GM12878 (cell line): ENCODE results near the gene PROP1.

ENCODE experiments used
- FOXM1 ChIP-seq: IDR thresholded peaks from 2 replicates; pipeline ENCODE4 v1.6.1; 2012; ENCODE audit warnings: low read depth, mild to moderate bottlenecking, inconsistent platforms, low read length, moderate library complexity
- PAX5 ChIP-seq: IDR thresholded peaks from 2 replicates; pipeline ENCODE4 v1.6.1; 2011; ENCODE audit warnings: low read depth, low read length, borderline replicate concordance
- POLR2A ChIP-seq: IDR thresholded peaks from 2 replicates; pipeline ENCODE4 v1.6.1; 2011; ENCODE audit warnings: low read depth, mild to moderate bottlenecking, low read length
- SIN3A ChIP-seq: IDR thresholded peaks from 2 replicates; pipeline ENCODE4 v1.6.1; 2012; ENCODE audit warnings: low read depth, low read length, improper control_type of control experiment
- TF ChIP-seq, protein P1 (sequence below), 3 experiments: IDR thresholded peaks in 2 of 3; conservative IDR thresholded peaks in 1 of 3; 2 replicates each; pipeline ENCODE4 v1.5.1; 2011; ENCODE audit warnings: low read depth in 3 of 3, low read length in 3 of 3, mild to moderate bottlenecking in 3 of 3, control low read depth in 2 of 3, moderate library complexity in 2 of 3, inconsistent platforms in 1 of 3, mixed read lengths in 1 of 3; ENCODE audit not compliant: control insufficient read depth in 2 of 3, insufficient read depth in 1 of 3; ENCODE audit errors: extremely low read depth in 1 of 3

DNA sequence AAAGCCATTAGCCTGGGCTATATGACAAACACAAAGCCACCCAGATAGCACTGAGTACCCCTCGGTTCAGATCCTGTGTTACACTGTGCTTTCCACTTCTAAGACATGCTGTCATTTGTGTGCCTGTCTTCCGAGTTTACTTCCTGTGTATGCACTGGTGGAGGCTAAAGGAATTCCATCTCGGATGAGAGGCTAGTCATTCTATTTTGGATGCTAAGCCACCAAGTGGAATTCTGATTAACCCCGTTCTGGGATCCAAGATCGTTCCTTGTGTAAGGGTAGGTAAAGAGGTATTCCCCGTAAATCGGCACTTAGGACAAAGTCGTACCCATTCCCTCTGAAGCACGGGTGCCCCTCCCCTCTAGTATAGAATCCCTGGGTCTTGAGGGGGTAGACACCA, 8.7 kb downstream of the PROP1 start:
- TF ChIP-seq, protein P1, sequence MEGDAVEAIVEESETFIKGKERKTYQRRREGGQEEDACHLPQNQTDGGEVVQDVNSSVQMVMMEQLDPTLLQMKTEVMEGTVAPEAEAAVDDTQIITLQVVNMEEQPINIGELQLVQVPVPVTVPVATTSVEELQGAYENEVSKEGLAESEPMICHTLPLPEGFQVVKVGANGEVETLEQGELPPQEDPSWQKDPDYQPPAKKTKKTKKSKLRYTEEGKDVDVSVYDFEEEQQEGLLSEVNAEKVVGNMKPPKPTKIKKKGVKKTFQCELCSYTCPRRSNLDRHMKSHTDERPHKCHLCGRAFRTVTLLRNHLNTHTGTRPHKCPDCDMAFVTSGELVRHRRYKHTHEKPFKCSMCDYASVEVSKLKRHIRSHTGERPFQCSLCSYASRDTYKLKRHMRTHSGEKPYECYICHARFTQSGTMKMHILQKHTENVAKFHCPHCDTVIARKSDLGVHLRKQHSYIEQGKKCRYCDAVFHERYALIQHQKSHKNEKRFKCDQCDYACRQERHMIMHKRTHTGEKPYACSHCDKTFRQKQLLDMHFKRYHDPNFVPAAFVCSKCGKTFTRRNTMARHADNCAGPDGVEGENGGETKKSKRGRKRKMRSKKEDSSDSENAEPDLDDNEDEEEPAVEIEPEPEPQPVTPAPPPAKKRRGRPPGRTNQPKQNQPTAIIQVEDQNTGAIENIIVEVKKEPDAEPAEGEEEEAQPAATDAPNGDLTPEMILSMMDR (IDR thresholded peaks at IDR 0.05 in 2 of 3, conservative IDR thresholded peaks at IDR 0.05 in 1 of 3; ENCODE audit: control insufficient read depth in 2 of 3, extremely low read depth in 1 of 3, insufficient read depth in 1 of 3, low read depth in 3 of 3, low read length in 3 of 3), result no peak
- TF ChIP-seq SIN3A (no peak), FOXM1 (no peak), PAX5 (no peak), POLR2A (no peak)
